HUDEP-2 (cell line): Measurements from ENCODE around the gene PARL.
A peak's percentile ranks its signal among the peaks of the same experiment; 100 is the strongest.
"Not testable (repeated sequence)": the region's sequence is repeated elsewhere in the genome, so short reads cannot be mapped to it uniquely, and the experiment has no call there.

Experiments
- DNase-seq, 76 experiments: peaks; one replicate each; lab custom pipeline; 2025; ENCODE audit not compliant: unreplicated experiment in 76 of 76; lab: John Stamatoyannopoulos, UW

PARL gene

DNA sequence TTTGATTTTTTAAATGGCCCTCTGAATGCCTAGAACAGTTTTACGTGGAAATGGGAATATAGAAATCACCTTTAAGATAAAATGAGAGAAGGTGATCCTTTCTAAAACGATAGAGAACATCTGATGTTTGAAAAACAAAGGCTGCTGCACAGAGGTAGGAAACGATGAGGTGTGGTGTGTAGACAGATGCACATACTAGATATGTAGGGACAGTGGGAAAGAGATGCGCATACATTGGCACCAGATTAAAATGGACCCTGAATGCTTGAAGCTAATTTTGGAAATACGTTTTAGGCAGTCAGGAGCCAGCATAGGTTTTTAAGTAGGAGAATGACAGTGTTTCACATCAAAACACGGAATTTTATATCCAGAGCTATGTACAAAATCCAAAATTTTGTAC lies 88.3 kb downstream of the PARL start:
- no peak for DNase-seq

GRCh38 chr3:183794452-183794851 lies 90.2 kb downstream of the PARL start:
- DNase-seq, result no peak

GRCh38 chr3:183792976-183793375 lies 91.7 kb downstream of the PARL start:
- DNase-seq, result peak in 45 of 76 experiments; percentile 4 to 71 (median 28)

GRCh38 chr3:183790700-183791099 lies 94.0 kb downstream of the PARL start:
- peak in 6 of 76 experiments; percentile 1 to 40 (median 7) for DNase-seq

DNA sequence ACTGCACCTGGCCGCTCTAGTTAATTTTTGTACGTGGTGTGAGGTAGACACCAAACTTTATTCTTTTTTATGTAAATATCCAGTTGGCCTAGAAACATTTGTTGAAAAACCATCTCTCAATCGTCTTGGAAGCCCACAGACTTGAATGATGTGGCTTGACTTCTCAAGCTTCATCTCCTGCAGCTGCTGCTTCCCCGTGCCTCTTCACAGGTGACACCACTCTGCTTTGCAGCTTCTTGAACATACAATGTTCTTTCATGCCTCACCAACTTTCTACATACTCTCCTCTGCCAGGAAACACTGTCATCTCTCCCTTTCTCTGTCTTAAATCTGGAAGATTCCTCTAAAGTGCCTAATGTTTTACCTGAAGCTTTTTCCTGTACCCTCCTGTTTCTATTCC lies 94.9 kb downstream of the PARL start:
- DNase-seq, result no peak

- DNase-seq, result not testable (repeated sequence)
Measured at GRCh38 chr3:183784503-183784902, 100.2 kb downstream of the PARL start.

DNA sequence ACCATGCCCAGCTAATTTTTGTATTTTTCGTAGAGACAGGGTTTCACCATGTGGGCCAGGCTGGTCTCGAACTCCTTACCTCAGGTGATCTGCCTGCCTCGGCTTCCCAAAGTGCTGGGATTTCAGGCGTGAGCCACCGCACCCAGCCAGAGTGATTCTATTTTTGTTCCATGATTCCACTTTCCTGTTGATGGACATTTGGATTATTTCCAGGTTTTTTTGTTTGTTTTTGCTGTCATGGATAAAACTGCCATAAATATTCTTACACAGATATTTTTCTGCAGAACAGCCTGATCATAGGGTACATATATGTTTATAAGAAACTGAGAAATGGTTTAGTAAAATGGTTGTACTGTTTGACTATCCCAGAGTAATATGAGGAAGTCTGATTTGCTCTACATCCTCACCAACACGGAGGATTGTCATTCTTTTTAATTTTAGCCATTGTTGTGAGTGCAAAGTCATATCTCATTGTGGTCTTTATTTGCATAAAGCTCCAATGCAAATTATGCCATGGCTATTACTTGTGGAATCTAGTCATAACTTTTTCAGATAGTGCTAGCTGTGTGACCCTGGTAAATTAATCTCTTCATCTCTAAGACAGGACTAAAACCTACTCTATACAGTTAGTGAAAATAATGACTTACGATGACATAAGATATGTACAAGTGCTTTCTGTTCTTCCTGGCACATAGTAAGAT lies 102.0 kb downstream of the PARL start:
- no peak for DNase-seq

DNA sequence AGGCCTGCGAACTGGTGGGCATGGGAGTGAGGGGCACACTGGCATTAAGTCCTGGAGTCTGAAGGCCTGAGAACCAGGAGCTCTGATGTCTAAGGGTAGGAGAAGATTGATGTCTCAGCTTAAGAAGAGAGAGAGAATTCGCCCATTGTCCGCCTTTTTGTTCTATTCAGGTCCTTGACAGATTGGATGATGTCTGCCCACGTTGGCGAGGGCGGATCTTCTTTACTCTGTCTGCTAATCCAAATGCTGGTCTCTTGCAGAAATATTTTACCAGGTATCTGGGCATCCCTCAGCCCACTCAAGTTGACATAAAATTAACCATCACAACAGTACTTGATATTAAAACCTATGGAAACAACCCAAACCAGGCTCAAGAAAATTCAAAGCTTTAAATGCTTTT lies 103.4 kb downstream of the PARL start:
- DNase-seq, result no peak

GRCh38 chr3:183779896-183780465 lies 104.7 kb downstream of the PARL start:
- peak in 13 of 76 experiments; percentile 1 to 48 (median 8) for DNase-seq
